H1 (cell line): Measurements from ENCODE around the gene PALM2AKAP2. TPM values are rescaled to one million over a fixed set of nuclear protein-coding genes. Genes with fewer than 3 reads are reported as not detected.

Experiments
- CTCF ChIA-PET: fragments of 300-600 bp; sonication (Branson Sonifier 250); formaldehyde crosslinking; loops from one replicate; lab custom pipeline; 2021; ENCODE audit not compliant: partially characterized antibody; lab: Charles Lee
- POLR2A ChIA-PET: fragments of 300-600 bp; sonication (Branson Sonifier 250); formaldehyde crosslinking; loops from one replicate; lab custom pipeline; 2021; ENCODE audit warnings: inconsistent platforms; ENCODE audit not compliant: partially characterized antibody; lab: Charles Lee
- DNase-seq, 2 experiments: peaks; one replicate each; pipeline versions ENCODE4 v3.0.0 to v3.0.0-alpha.2; 2010 to 2022; ENCODE audit warnings: low spot score in 2 of 2, low read depth in 1 of 2, mixed read lengths in 1 of 2
- FAIRE-seq: peaks from 2 replicates; lab custom pipeline; 2011; peaks lifted over from hg19 to GRCh38; lab: Jason Lieb, UNC
- H2AFZ ChIP-seq: 2 replicates; pipeline ENCODE4 v1.8.1; 2012; ENCODE audit warnings: low read length, inconsistent platforms
- H2AK5ac ChIP-seq: 2 replicates; pipeline ENCODE4 v1.6.1; 2013; ENCODE audit warnings: low read depth, low read length
- H2BK120ac ChIP-seq: replicated peaks from 2 replicates; pipeline ENCODE3; 2013; ENCODE audit warnings: low read depth, low read length, inconsistent platforms
- H2BK12ac ChIP-seq: 2 replicates; pipeline ENCODE4 v1.6.1; 2013; ENCODE audit warnings: low read depth, low read length
- H2BK15ac ChIP-seq: 2 replicates; pipeline ENCODE4 v1.6.1; 2013; ENCODE audit warnings: low read length
- H2BK20ac ChIP-seq: 2 replicates; pipeline ENCODE4 v1.6.1; 2013; ENCODE audit warnings: low read length
- H2BK5ac ChIP-seq: 2 replicates; pipeline ENCODE4 v1.6.1; 2013; ENCODE audit warnings: low read depth, low read length
- H3K14ac ChIP-seq: 2 replicates; pipeline ENCODE4 v1.6.1; 2013; ENCODE audit warnings: inconsistent platforms; ENCODE audit not compliant: insufficient read length
- H3K18ac ChIP-seq: 2 replicates; pipeline ENCODE4 v1.6.1; 2013; ENCODE audit warnings: low read length; ENCODE audit errors: extremely low read depth
- H3K23ac ChIP-seq: 2 replicates; pipeline ENCODE4 v1.6.1; 2013; ENCODE audit warnings: inconsistent platforms; ENCODE audit not compliant: insufficient read length
- H3K23me2 ChIP-seq: 2 replicates; pipeline ENCODE4 v1.6.1; 2013; ENCODE audit warnings: low read depth, low read length
- H3K27ac ChIP-seq: 2 replicates; pipeline ENCODE4 v1.6.1; 2011; ENCODE audit warnings: low read depth, low read length, inconsistent platforms
- H3K27me3 ChIP-seq, 4 experiments: replicated peaks in 1 of 4; 1 replicate in 1 of 4; 2 replicates in 3 of 4; pipeline versions ENCODE4 v1.6.1 to v1.8.1; 2011 to 2013; ENCODE audit warnings: low read length in 3 of 4, mild to moderate bottlenecking in 3 of 4, inconsistent platforms in 2 of 4, mixed read lengths in 2 of 4, moderate library complexity in 1 of 4; ENCODE audit not compliant: control insufficient read depth in 3 of 4, insufficient read depth in 3 of 4; ENCODE audit errors: extremely low read depth in 1 of 4
- H3K36me3 ChIP-seq, 4 experiments: 2 replicates each; pipeline versions ENCODE4 v1.6.1 to v1.8.1; 2011 to 2013; ENCODE audit warnings: mild to moderate bottlenecking in 4 of 4, low read length in 3 of 4, moderate library complexity in 2 of 4, control low read depth in 1 of 4, inconsistent platforms in 1 of 4; ENCODE audit not compliant: insufficient read depth in 4 of 4, control insufficient read depth in 2 of 4
- H3K4ac ChIP-seq: replicated peaks from 2 replicates; pipeline ENCODE3; 2013; ENCODE audit warnings: low read length, low read depth, mixed read lengths, inconsistent platforms; ENCODE audit not compliant: insufficient read length
- H3K4me1 ChIP-seq, 4 experiments: replicated peaks in 1 of 4; 1 replicate in 1 of 4; 2 replicates in 3 of 4; pipeline versions ENCODE4 v1.6.1 to v1.8.1; 2011 to 2013; ENCODE audit warnings: low read length in 3 of 4, inconsistent platforms in 2 of 4, mixed read lengths in 1 of 4; ENCODE audit not compliant: insufficient read depth in 4 of 4, control insufficient read depth in 3 of 4
- H3K4me2 ChIP-seq, 2 experiments: 2 replicates each; pipeline versions ENCODE4 v1.6.1 to v1.8.1; 2011 to 2013; ENCODE audit warnings: low read depth in 2 of 2, low read length in 2 of 2, control low read depth in 1 of 2, inconsistent platforms in 1 of 2, mild to moderate bottlenecking in 1 of 2; ENCODE audit not compliant: insufficient read depth in 1 of 2
- H3K4me3 ChIP-seq, 4 experiments: fragments of 200-600, 300-600 bp in 1 of 4; sonication (generic), shearing (Covaris generic), sonication (Bioruptor Twin) in 1 of 4; 2 replicates each; pipeline versions ENCODE4 v1.5.1 to v1.8.1; 2011 to 2016; ENCODE audit warnings: low read length in 4 of 4, low read depth in 3 of 4, control low read depth in 2 of 4, inconsistent platforms in 2 of 4, mild to moderate bottlenecking in 2 of 4, mixed read lengths in 1 of 4, moderate library complexity in 1 of 4; ENCODE audit not compliant: insufficient read depth in 2 of 4; ENCODE audit errors: extremely low read depth in 1 of 4
- H3K56ac ChIP-seq: replicated peaks from 2 replicates; pipeline ENCODE3; 2013; ENCODE audit warnings: low read depth, mild to moderate bottlenecking, mixed read lengths, low read length, inconsistent platforms; ENCODE audit not compliant: insufficient read length
- H3K79me1 ChIP-seq: 2 replicates; pipeline ENCODE4 v1.6.1; 2013; ENCODE audit warnings: low read depth, low read length, control low read depth
- H3K79me2 ChIP-seq, 2 experiments: 2 replicates each; pipeline versions ENCODE4 v1.6.1 to v1.8.1; 2012 to 2013; ENCODE audit warnings: low read length in 2 of 2, mild to moderate bottlenecking in 2 of 2, inconsistent platforms in 1 of 2; ENCODE audit not compliant: insufficient read depth in 2 of 2, control insufficient read depth in 1 of 2
- H3K9ac ChIP-seq, 4 experiments: replicated peaks in 1 of 4; 1 replicate in 1 of 4; 2 replicates in 3 of 4; pipeline versions ENCODE4 v1.6.1 to v1.8.1; 2011 to 2013; ENCODE audit warnings: low read depth in 3 of 4, low read length in 3 of 4, control low read depth in 2 of 4, mild to moderate bottlenecking in 2 of 4, moderate library complexity in 2 of 4, inconsistent platforms in 1 of 4; ENCODE audit errors: extremely low read depth in 1 of 4
- H3K9me3 ChIP-seq, 2 experiments: 2 replicates each; pipeline versions ENCODE4 v1.6.1 to v1.8.1; 2012 to 2013; ENCODE audit warnings: mild to moderate bottlenecking in 2 of 2, moderate library complexity in 2 of 2, control low read depth in 1 of 2, inconsistent platforms in 1 of 2, low read depth in 1 of 2, low read length in 1 of 2, mixed read lengths in 1 of 2; ENCODE audit not compliant: insufficient read depth in 2 of 2
- H4K20me1 ChIP-seq, 2 experiments: replicated peaks in 1 of 2; 2 replicates each; pipeline versions ENCODE3 to v1.8.1; 2011 to 2013; ENCODE audit warnings: inconsistent platforms in 2 of 2, low read length in 2 of 2, mild to moderate bottlenecking in 1 of 2; ENCODE audit not compliant: insufficient read depth in 2 of 2, control insufficient read depth in 1 of 2
- H4K5ac ChIP-seq: 2 replicates; pipeline ENCODE4 v1.6.1; 2013; ENCODE audit warnings: low read length, low read depth, mixed read lengths, inconsistent platforms; ENCODE audit not compliant: insufficient read length
- H4K8ac ChIP-seq: 2 replicates; pipeline ENCODE4 v1.8.0; 2013; ENCODE audit warnings: mild to moderate bottlenecking, moderate library complexity, low read length, inconsistent platforms; ENCODE audit not compliant: insufficient read depth; ENCODE audit errors: extremely low read depth
- H4K91ac ChIP-seq: replicated peaks from 2 replicates; pipeline ENCODE3; 2013; ENCODE audit warnings: low read length, mixed read lengths, inconsistent platforms; ENCODE audit not compliant: insufficient read length
- BCL11A ChIP-seq, 2 experiments: IDR thresholded peaks; one replicate each; pipeline ENCODE4 v1.6.1; 2011; ENCODE audit warnings: low read depth in 2 of 2, low read length in 2 of 2, mild to moderate bottlenecking in 2 of 2
- CREB1 ChIP-seq: IDR thresholded peaks from 2 replicates; pipeline ENCODE4 v1.6.1; 2012; ENCODE audit warnings: inconsistent platforms
- CTBP2 ChIP-seq: IDR thresholded peaks from 2 replicates; pipeline ENCODE4 v1.7.0; 2011; ENCODE audit warnings: borderline replicate concordance, mild to moderate bottlenecking, moderate library complexity, mixed read lengths, low read length; ENCODE audit not compliant: insufficient read depth, insufficient read length
- FOSL1 ChIP-seq: IDR thresholded peaks from 2 replicates; pipeline ENCODE4 v1.6.1; 2011; ENCODE audit warnings: mild to moderate bottlenecking, low read depth, low read length, moderate library complexity; ENCODE audit not compliant: insufficient read depth
- MAX ChIP-seq: IDR thresholded peaks from 2 replicates; pipeline ENCODE4 v1.6.1; 2012; ENCODE audit warnings: inconsistent platforms
- RBBP5 ChIP-seq: IDR thresholded peaks from 2 replicates; pipeline ENCODE4 v1.7.1; 2012; ENCODE audit warnings: low read depth, mild to moderate bottlenecking, inconsistent platforms, low read length, moderate library complexity, borderline replicate concordance
- RNF2 ChIP-seq: fragments of 200-900, 300-1000 bp; sonication (generic); IDR thresholded peaks from 2 replicates; pipeline ENCODE4 v1.7.1; 2016; ENCODE audit warnings: borderline replicate concordance, low read depth, mild to moderate bottlenecking, antibody characterized with exemption, low read length; ENCODE audit not compliant: poor library complexity, severe bottlenecking; ENCODE audit errors: missing control alignments
- TAF1 ChIP-seq: IDR thresholded peaks from 2 replicates; pipeline ENCODE4 v1.6.1; 2011; ENCODE audit warnings: mild to moderate bottlenecking, low read depth, low read length
- TAF7 ChIP-seq: optimal IDR thresholded peaks from 2 replicates; pipeline ENCODE3; 2011; ENCODE audit warnings: low read depth, mild to moderate bottlenecking, inconsistent platforms, low read length, moderate library complexity, borderline replicate concordance
- TCF12 ChIP-seq: IDR thresholded peaks from 2 replicates; pipeline ENCODE4 v1.6.1; 2011; ENCODE audit warnings: low read depth, mild to moderate bottlenecking, low read length
- WGBS, 2 experiments: shearing (Covaris generic) in 1 of 2; methylation state at CpG; one replicate each; pipeline versions ENCODE4 v1.1.6 to v1.1.7; 2013 to 2015; ENCODE audit warnings: low lambda C conversion rate in 2 of 2, mixed read lengths in 2 of 2, inconsistent platforms in 1 of 2, low coverage in 1 of 2, missing lambda C conversion rate in 1 of 2; ENCODE audit not compliant: insufficient replicate concordance in 2 of 2, insufficient coverage in 1 of 2, insufficient read length in 1 of 2; ENCODE audit errors: extremely low coverage in 1 of 2, missing lambda C conversion rate in 1 of 2; 5-methylcytosine and 5-hydroxymethylcytosine counted together
- polyA plus RNA-seq, 7 experiments: library from polyadenylated mRNA; depleted of rRNA in 3 of 7; stranded (reverse) in 5 of 7; unstranded in 2 of 7; fragments of >200 nt in 5 of 7; fragments of 200-250 nt in 2 of 7; gene quantifications; 1 replicate in 5 of 7; 2 replicates in 1 of 7; 4 replicates in 1 of 7; pipeline versions ENCODE4 v1.2.1 to v1.2.3, GENCODE V29; 2011 to 2013; ENCODE audit warnings: missing spikeins in 2 of 7, mixed read lengths in 2 of 7
- total RNA-seq: library from RNA; stranded (reverse); fragmentation: NEBNext Ultra II Directional; extraction: Animal tissue kit (Norgen Biotek cat#: 25700); gene quantifications from 2 replicates; pipeline ENCODE4 v1.2.1, GENCODE V29; 2021
- TF ChIP-seq, protein P1 (sequence below), 3 experiments: IDR thresholded peaks; 1 replicate in 2 of 3; 2 replicates in 1 of 3; pipeline versions ENCODE4 v1.5.1 to v1.6.1; 2011; ENCODE audit warnings: low read length in 3 of 3, mild to moderate bottlenecking in 3 of 3, inconsistent platforms in 2 of 3, low read depth in 1 of 3, moderate library complexity in 1 of 3; ENCODE audit not compliant: insufficient read depth in 1 of 3; ENCODE audit errors: control extremely low read depth in 1 of 3

PALM2AKAP2 gene
- total and polyA plus RNA-seq, 2 of the 8 experiments (the other 6 are each of a cell fraction or from before 2014, with no cell fraction given), result 0.38 to 20.5 TPM

- no peak overlapping the region for H2AFZ ChIP-seq
- ChIA-PET CTCF (interaction anchor here (0.7 to 1.2 kb wide), 3 partner anchors 28 to 80 kb away, joined by 3 to 4 read pairs (median 3); no protein-coding TSS in a partner anchor), POLR2A (no interaction called here)
- FAIRE-seq (no peak), DNase-seq (no peak)
- no peak overlapping the region for H3K14ac ChIP-seq
- no peak overlapping the region for H2AK5ac ChIP-seq
- no peaks in the 10 kb centered on the region for H3K27me3 ChIP-seq
- no peak overlapping the region for H4K91ac ChIP-seq
- H3K56ac ChIP-seq, result no peak overlapping the region
- no peak overlapping the region for H3K18ac ChIP-seq
- no peaks in the 10 kb centered on the region for H3K23me2 ChIP-seq
- WGBS, 2 experiments, result 94% methylated on average over 3 of the region's 3 CpGs; no CpG with 5 or more reads in 1 of the 2 experiments
- no peak overlapping the region for H3K9ac ChIP-seq
- peaks cover 0 to 1% of the 10 kb centered on the region in 2 experiments for H4K20me1 ChIP-seq
- no peak overlapping the region for H4K8ac ChIP-seq
- H3K23ac ChIP-seq, result no peak overlapping the region
- no peaks in the 10 kb centered on the region for H3K36me3 ChIP-seq
- H3K4me3 ChIP-seq, result no peak overlapping the region
- H2BK12ac ChIP-seq, result no peak overlapping the region
- no peak overlapping the region for H3K27ac ChIP-seq
- H3K79me1 ChIP-seq, result no peaks in the 10 kb centered on the region; the same call in 1 of the 2 replicates
- H2BK5ac ChIP-seq, result no peak overlapping the region
- H3K4ac ChIP-seq, result no peak overlapping the region
- H2BK120ac ChIP-seq, result no peak overlapping the region
- no peak overlapping the region for H2BK20ac ChIP-seq
- H3K4me2 ChIP-seq, result no peak overlapping the region
- H4K5ac ChIP-seq, result no peak overlapping the region
- H3K9me3 ChIP-seq, result no peaks in the 10 kb centered on the region
- 0 out of 4 replicates have a peak, but pooled peaks cover 0 to 3% of the 10 kb centered on the region in 2 experiments for H3K79me2 ChIP-seq
- H2BK15ac ChIP-seq, result no peak overlapping the region
- no peaks in the 10 kb centered on the region for H3K4me1 ChIP-seq
- TF ChIP-seq CTBP2 (no peak), BCL11A (IDR thresholded peaks at IDR 0.05; ENCODE audit: low read depth in 2 of 2, low read length in 2 of 2) (no peak), FOSL1 (no peak), CREB1 (no peak), TCF12 (no peak), RBBP5 (no peak), TAF7 (no peak), RNF2 (no peak), TAF1 (no peak), MAX (no peak)
- TF ChIP-seq, protein P1, sequence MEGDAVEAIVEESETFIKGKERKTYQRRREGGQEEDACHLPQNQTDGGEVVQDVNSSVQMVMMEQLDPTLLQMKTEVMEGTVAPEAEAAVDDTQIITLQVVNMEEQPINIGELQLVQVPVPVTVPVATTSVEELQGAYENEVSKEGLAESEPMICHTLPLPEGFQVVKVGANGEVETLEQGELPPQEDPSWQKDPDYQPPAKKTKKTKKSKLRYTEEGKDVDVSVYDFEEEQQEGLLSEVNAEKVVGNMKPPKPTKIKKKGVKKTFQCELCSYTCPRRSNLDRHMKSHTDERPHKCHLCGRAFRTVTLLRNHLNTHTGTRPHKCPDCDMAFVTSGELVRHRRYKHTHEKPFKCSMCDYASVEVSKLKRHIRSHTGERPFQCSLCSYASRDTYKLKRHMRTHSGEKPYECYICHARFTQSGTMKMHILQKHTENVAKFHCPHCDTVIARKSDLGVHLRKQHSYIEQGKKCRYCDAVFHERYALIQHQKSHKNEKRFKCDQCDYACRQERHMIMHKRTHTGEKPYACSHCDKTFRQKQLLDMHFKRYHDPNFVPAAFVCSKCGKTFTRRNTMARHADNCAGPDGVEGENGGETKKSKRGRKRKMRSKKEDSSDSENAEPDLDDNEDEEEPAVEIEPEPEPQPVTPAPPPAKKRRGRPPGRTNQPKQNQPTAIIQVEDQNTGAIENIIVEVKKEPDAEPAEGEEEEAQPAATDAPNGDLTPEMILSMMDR (IDR thresholded peaks at IDR 0.05; ENCODE audit: control extremely low read depth in 1 of 3, insufficient read depth in 1 of 3, low read depth in 1 of 3, low read length in 3 of 3), result no peak
Measured at GRCh38 chr9:109789971-109790370, 10.0 kb downstream of the PALM2AKAP2 start.
